ENCODE results near the gene WDCP. TPM values are rescaled to one million over a fixed set of nuclear protein-coding genes. Genes with fewer than 3 reads are reported as not detected.
A peak's percentile ranks its signal among the peaks of the same experiment; 100 is the strongest.

WDCP gene
- total and polyA plus RNA-seq, 5 experiments from 2014 or later = 3.4 to 15.6 (median 6.5) TPM

DNA sequence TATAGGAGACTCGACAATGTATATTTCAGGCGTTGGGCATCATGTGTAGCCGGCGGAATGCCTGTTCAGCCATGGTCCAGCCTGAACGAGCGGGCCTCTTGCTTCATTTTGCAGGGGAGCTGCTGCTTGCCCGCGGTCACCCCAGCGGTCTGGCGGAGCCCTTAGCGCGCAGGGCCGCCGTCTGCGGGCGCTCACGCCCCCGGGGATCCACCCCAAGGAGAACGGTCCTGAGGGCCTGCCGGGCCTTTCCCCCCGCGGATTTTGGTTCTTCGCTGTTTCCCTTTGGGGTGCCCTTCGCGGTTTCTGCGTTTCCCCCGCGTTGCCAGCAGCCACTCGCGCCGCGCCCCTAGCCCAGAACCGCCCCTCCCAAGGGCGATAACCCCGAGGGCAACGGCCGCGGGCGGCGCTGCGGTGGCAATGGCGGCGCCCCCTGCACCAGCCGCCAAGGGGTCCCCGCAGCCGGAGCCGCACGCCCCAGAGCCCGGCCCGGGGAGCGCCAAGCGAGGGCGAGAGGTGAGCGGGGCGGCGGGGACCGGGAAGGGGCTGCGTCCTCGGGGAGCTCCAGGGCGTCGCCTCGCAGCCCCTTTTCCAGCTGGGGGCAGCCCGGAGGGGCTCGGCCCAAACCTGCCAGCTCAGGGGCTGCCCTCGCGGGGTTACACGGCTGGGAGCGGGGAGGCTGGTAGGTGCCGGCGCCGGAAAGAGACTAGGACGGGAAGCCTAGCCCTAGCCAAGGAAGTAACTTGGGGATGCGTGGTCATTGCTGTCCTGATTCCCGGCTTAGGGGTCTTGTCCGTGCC, 37.3 kb downstream of the WDCP start, which contains the start of gene MFSD2B:
TSS of gene MFSD2B (plus strand) at position 406 of the 797 bp plus-strand sequence. CDS start at position 418, 12 bp downstream.
- peaks cover 0 to 12% (median 5%) of the 10 kb centered on the region in 4 donors for H3K4me1 Mint-ChIP-seq
- POLR2A ChIA-PET = interaction anchor here (0.6 kb wide), 1 partner anchor 29 kb away, joined by 7 read pairs; no protein-coding TSS in a partner anchor
- H3K4me3 Mint-ChIP-seq = peak within 1 kb of the TSS in 4 of 10 donors; percentile 20 to 45 (median 32)
- no peaks in the 10 kb centered on the region for H3K9me3 Mint-ChIP-seq
- peak; percentile 50 to 52 for ATAC-seq
- H3K27me3 Mint-ChIP-seq = peaks cover 21 to 50% (median 39%) of the 10 kb centered on the region in 5 donors
- no peak within 1 kb of the TSS for H3K27ac Mint-ChIP-seq
- H3K36me3 Mint-ChIP-seq = peaks cover 0 to 9% (median 0%) of the 10 kb centered on the region in 3 donors
- DNase-seq = no peak

DNA sequence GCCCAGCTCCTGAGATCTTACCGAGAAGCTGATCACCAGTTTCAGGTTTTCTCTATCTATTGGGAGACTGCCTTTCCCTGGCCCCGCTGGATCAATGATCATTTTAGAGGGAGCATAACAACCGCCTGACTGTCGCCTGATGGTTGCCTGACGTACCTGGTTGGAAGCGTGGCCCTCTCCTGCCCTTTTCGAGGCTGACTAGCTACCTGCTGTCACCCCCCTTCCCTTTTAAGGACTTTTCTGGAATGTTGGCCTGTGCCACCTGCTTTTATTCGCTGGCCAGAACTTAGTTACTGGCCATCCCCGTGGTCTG, 37.9 kb downstream of the WDCP start:
- Mint-ChIP-seq H3K27ac (no peak overlapping the region), H3K4me1 (peaks cover 0 to 12% (median 5%) of the 10 kb centered on the region in 4 donors), H3K9me3 (no peaks in the 10 kb centered on the region), H3K36me3 (peaks cover 0 to 7% (median 0%) of the 10 kb centered on the region in 3 donors), H3K4me3 (peak overlapping the region in 3 of 10 donors; percentile 20 to 45 (median 27)), H3K27me3 (peaks cover 19 to 46% (median 39%) of the 10 kb centered on the region in 5 donors)
- POLR2A ChIA-PET = no interaction called here
- ATAC-seq (no peak), DNase-seq (no peak)

DNA sequence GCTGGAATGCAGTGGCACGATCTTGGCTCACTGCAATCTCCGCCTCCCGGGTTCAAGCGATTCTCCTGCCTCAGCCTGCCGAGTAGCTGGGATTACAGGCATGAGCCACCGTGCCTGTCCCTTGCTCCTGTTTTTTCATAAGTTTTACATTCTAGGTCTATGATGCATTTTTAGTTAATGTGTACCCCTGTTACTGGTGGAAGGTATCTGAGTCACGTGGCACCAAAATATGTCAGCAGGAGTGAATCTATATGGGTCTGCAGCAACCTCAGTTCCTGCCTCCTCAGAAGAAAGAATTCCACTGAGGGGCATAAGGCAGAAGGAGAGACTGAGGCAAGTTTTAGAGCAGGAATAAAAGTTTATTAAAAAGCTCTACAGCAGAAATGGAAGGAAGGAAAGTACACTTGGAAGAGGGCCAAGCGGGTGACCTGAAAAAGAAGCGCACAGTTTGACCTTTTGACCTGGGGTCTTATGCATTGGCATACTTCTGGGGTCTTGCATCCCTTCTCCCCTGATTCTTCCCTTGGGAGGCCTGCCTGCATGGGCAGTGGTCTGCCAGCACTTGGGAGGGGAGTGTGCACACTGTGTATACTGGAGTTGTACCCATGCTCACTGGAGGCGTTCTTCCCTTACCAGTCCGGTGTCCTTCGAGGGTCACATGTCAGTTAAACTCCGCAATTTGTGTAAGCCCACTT, 38.4 kb downstream of the WDCP start:
- Mint-ChIP-seq H3K9me3 (no peaks in the 10 kb centered on the region), H3K4me1 (peaks cover 0 to 12% (median 5%) of the 10 kb centered on the region in 4 donors), H3K27me3 (peaks cover 18 to 43% (median 39%) of the 10 kb centered on the region in 5 donors), H3K36me3 (peaks cover 0 to 7% (median 0%) of the 10 kb centered on the region in 3 donors), H3K4me3 (peak overlapping the region in 5 of 10 donors; percentile 20 to 56 (median 45)), H3K27ac (no peak overlapping the region)
- POLR2A ChIA-PET = interaction anchor here (0.6 kb wide), 1 partner anchor 138 kb away, joined by 6 read pairs; no protein-coding TSS in a partner anchor
- no peak for ATAC-seq
- no peak for DNase-seq

DNA sequence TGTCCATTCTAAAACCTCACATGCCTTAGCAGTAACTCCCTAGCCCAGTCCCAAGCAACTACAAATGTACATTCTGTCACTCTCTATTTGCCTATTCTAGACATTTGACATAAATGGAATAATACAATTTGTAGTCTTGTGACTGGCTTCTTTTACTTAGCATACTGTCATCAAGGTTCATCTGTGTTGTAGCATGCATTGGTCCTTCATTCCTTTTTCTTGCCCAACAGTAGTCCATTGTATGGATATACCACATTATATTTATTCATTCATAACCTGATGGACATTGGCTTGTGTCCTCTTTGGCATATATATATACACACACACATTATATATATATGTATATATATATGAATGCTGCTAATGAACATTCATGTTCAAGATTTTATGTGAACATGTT, 39.5 kb downstream of the WDCP start:
- DNase-seq (no peak), ATAC-seq (no peak)
- Mint-ChIP-seq H3K4me1 (peaks cover 0 to 12% (median 5%) of the 10 kb centered on the region in 4 donors), H3K9me3 (no peaks in the 10 kb centered on the region), H3K4me3 (no peak overlapping the region), H3K36me3 (peaks cover 0 to under 1% (median 0%) of the 10 kb centered on the region in 3 donors), H3K27me3 (peaks cover 17 to 33% (median 31%) of the 10 kb centered on the region in 5 donors), H3K27ac (no peak overlapping the region)
- POLR2A ChIA-PET = no interaction called here

DNA sequence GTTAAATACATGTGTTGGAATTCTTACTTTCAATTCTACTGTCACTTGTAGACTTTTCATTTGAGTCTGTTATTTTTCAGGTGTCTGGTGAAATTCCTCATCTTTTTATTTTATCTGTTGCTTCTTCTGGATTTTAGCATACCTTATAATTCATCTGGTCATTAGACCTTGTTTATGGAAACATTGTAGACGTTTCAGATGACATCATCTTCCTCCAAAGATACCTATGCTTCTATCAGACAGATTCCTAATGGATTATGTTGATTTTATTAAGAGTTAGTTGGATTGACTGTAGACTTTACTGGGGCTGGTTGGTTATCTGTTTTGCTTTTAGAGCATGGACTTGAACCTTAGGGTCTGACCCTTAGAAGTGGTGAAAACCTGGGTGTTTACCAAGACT, 52.6 kb downstream of the WDCP start:
- POLR2A ChIA-PET = no interaction called here
- ATAC-seq = no peak
- peaks cover 0 to 2% (median 0%) of the 10 kb centered on the region in 4 donors for H3K4me1 Mint-ChIP-seq
- peaks cover 0 to 19% (median 6%) of the 10 kb centered on the region in 3 donors for H3K36me3 Mint-ChIP-seq
- no peaks in the 10 kb centered on the region for H3K27me3 Mint-ChIP-seq
- H3K4me3 Mint-ChIP-seq = no peak overlapping the region
- DNase-seq = no peak
- H3K27ac Mint-ChIP-seq = no peak overlapping the region
- no peaks in the 10 kb centered on the region for H3K9me3 Mint-ChIP-seq

DNA sequence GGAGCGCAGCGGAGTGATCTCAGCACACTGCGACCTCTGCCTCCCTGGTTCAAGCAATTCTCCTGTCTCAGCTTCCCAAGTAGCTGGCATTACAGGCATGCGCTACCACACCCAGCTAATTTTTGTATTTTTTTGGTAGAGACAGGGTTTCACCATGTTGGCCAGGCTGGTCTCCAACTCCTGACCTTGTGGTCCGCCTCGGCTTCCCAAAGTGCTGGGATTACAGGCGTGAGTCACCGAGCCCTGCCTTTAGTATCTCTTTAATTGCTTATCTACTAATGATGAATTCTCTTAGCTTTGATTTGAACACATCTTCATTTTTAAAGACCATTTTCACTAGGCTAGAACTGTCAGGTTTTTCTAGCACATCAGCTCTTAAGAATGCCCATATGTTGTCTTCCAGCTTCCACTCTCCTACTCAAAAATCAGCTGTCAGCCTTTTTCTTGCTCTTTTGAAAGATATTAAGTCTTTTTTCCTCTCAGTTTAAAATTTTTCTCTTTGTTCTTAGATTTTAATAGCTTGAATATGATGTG, 53.4 kb downstream of the WDCP start:
- POLR2A ChIA-PET = no interaction called here

DNA sequence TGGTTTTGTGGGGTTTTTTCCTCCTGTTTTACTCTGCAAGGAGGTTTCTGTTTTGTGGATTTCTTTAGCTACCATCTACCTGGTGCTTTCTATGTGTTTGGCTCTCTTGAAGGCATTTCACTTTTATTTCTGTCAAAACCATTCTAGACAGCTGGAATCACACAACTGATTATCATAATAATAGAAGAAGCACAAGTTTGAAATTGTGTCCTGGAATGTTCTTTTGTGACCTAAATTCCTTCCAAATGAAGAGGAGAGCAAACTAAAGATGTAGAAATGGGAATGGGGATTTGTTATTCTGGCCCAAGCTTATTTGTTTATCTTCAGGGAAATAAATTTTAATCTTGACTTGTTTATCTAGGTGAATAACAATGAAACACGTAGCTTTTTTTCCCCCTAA, 54.3 kb downstream of the WDCP start:
- Mint-ChIP-seq H3K4me1 (peaks cover 0 to 2% (median 0%) of the 10 kb centered on the region in 4 donors), H3K4me3 (no peak overlapping the region), H3K27me3 (no peaks in the 10 kb centered on the region), H3K9me3 (no peaks in the 10 kb centered on the region), H3K36me3 (peaks cover 0 to 11% (median 0%) of the 10 kb centered on the region in 3 donors), H3K27ac (no peak overlapping the region)
- POLR2A ChIA-PET = no interaction called here
- DNase-seq = no peak
- no peak for ATAC-seq

More for the DNA sequence above, 53.4 kb downstream of the WDCP start:
- Mint-ChIP-seq H3K36me3 (peaks cover 0 to 17% (median 4%) of the 10 kb centered on the region in 3 donors), H3K27me3 (no peaks in the 10 kb centered on the region), H3K27ac (peak overlapping the region in 1 of 10 donors; percentile 6), H3K4me3 (no peak overlapping the region), H3K4me1 (peaks cover 0 to 2% (median 0%) of the 10 kb centered on the region in 4 donors), H3K9me3 (no peaks in the 10 kb centered on the region)
- DNase-seq = no peak
- no peak for ATAC-seq

DNA sequence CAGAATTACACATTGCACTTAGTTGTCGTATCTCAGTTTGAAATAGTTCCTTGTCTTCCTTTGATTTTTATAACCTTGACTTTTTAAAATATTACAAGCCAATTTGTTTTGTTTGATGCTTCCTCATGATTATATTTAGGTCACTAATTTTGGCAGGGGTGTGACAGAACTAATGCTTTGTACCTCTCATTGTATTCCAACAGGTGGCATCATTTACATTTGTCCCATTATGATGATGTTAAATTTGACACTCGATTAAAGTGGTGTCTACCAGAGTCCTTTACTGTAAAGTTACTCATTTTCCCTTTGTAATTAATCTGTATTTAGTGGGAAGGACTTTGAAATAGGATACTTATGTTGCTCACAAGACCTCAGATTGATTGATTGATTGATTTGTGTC, 58.8 kb downstream of the WDCP start:
- Mint-ChIP-seq H3K27ac (peak overlapping the region in 1 of 10 donors; percentile 9), H3K27me3 (no peaks in the 10 kb centered on the region), H3K9me3 (no peaks in the 10 kb centered on the region)

More for the DNA sequence above, 58.8 kb downstream of the WDCP start:
- DNase-seq (peak in 3 of 10 donors; percentile 14 to 25 (median 20)), ATAC-seq (peak; percentile 48 to 77)
- Mint-ChIP-seq H3K36me3 (peaks cover 0 to 31% (median 0%) of the 10 kb centered on the region in 3 donors), H3K4me1 (peaks cover 0 to 2% (median 0%) of the 10 kb centered on the region in 4 donors), H3K4me3 (no peak overlapping the region)
- POLR2A ChIA-PET = no interaction called here

Other genes starting within 250 kb of the WDCP start
- 10 to 100 TPM; 40.2 to 41.4 TPM for gene ATAD2B, start 120.3 kb downstream of the WDCP start, total RNA-seq
- gene ATAD2B, start 120.3 kb downstream of the WDCP start, polyA plus RNA-seq = 10 to 100 TPM in 1 of 3 donors, 1 to 10 TPM in 2; 7.2 to 11.4 (median 7.5) TPM
- 10 to 100 TPM; 14.4 to 14.6 TPM for gene UBXN2A, start 106.9 kb downstream of the WDCP start, total RNA-seq
- gene UBXN2A, start 106.9 kb downstream of the WDCP start, polyA plus RNA-seq = 10 to 100 TPM; 13.1 to 13.6 (median 13.6) TPM
- gene MFSD2B, start 37.3 kb downstream of the WDCP start, total RNA-seq = under 1 TPM in 1 of 2 experiments, not detected in 1; 0.44 TPM
- gene MFSD2B, start 37.3 kb downstream of the WDCP start, polyA plus RNA-seq = under 1 TPM in 1 of 3 donors, not detected in 2; 0.14 TPM
- under 1 TPM; 0.39 to 0.49 TPM for gene FKBP1B, start 2.4 kb upstream of the WDCP start, total RNA-seq
- 1 to 10 TPM in 1 of 3 donors, under 1 TPM in 1, not detected in 1; 0.77 to 1.9 TPM for gene FKBP1B, start 2.4 kb upstream of the WDCP start, polyA plus RNA-seq
- 10 to 100 TPM; 55.8 to 57.7 TPM for gene SF3B6, start 28.9 kb upstream of the WDCP start, total RNA-seq
- gene SF3B6, start 28.9 kb upstream of the WDCP start, polyA plus RNA-seq = 100 to 1,000 TPM; 161 to 208 (median 195) TPM
- gene TP53I3, start 37.4 kb upstream of the WDCP start, total RNA-seq = 1 to 10 TPM in 1 of 2 experiments, not detected in 1; 1.0 TPM
- under 1 TPM in 2 of 3 donors, not detected in 1; 0.39 to 0.44 TPM for gene TP53I3, start 37.4 kb upstream of the WDCP start, polyA plus RNA-seq
- not detected for gene PFN4, start 75.9 kb upstream of the WDCP start, total RNA-seq
- gene PFN4, start 75.9 kb upstream of the WDCP start, polyA plus RNA-seq = not detected
- gene FAM228B, start 76.1 kb upstream of the WDCP start, total RNA-seq = 10 to 100 TPM; 25.1 to 28.5 TPM
- 1 to 10 TPM; 6.5 to 8.7 (median 7.5) TPM for gene FAM228B, start 76.1 kb upstream of the WDCP start, polyA plus RNA-seq
- gene FAM228A, start 127.7 kb upstream of the WDCP start, total RNA-seq = 1 to 10 TPM in 1 of 2 experiments, under 1 TPM in 1; 0.26 to 1.2 TPM
- gene FAM228A, start 127.7 kb upstream of the WDCP start, polyA plus RNA-seq = under 1 TPM in 1 of 3 donors, not detected in 2; 0.14 TPM

Data from naive thymus-derived CD8-positive, alpha-beta T cell (primary cell).